ENCODE measurements around the gene CD69.
"Not testable (repeated sequence)": the region's sequence is repeated elsewhere in the genome, so short reads cannot be mapped to it uniquely, and the experiment has no call there.

- not testable (repeated sequence) for TF ChIP-seq CTCF, POLR2A, POLR2AphosphoS5 (IDR thresholded peaks at IDR 0.05)
Measured at GRCh38 chr12:9739404-9740105, 21.1 kb downstream of the CD69 start.
